NCI-H1105 treated with DMSO at 0.1 percent for 48 hours (cell line): Measurements from ENCODE around the gene ZNHIT1.

ENCODE experiments used
- DNase-seq: peaks from one replicate; lab custom pipeline; 2025; lab: John Stamatoyannopoulos, UW

The ZNHIT1 gene

DNA sequence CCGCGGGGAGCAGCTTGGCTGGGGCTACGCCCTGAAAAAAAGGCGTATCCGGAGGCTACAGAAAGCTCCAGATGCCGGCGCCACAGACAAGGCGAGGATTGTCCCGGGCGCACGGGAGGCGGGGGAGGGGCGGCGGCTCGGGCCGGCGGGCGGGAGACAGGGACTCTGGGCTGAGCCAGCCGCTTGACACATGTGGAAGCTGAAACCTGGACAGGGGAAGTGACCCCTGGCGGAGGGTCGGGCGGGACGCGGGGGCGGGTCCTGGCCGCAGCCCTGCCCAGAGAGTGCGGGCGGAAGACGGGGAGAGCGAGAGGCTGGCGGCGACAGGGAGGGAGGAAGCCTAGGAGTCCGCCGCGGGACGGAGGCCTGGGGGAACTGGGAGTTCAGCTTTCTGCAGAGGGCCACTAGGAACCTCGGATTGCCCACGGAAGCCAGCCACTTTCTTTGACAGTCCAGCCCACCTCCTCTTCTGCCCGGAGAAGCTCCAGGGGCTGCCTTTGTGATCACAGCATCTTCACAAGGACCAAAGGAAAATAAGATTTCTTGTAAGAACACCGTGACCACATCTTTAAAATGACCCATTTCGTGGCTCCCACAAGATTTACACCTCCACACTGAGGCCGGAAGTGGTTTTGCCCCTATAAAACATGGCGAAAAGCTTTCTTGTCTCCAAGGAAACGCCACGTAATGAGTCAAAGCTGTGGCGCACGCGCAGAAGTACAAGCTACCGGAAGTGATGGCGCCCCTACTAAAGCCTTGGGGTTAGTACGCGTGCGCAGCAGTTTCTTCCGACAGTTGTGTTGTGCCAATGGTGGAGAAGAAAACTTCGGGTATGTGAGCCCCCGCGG, at the start of gene ZNHIT1, which contains the start of gene PLOD3:
Gene ZNHIT1 (plus strand): TSS at position 778 of the 848 bp plus-strand sequence. CDS start 31 bp downstream, at position 809.
Gene PLOD3 (minus strand): TSS at position 194 of the 848 bp plus-strand sequence. CDS start 307 bp downstream, outside the sequence.
- peak; percentile 97 for DNase-seq

- no peak for DNase-seq
These were observed 49.4 kb upstream of the ZNHIT1 start for GRCh38 chr7:101168412-101169049.

DNA sequence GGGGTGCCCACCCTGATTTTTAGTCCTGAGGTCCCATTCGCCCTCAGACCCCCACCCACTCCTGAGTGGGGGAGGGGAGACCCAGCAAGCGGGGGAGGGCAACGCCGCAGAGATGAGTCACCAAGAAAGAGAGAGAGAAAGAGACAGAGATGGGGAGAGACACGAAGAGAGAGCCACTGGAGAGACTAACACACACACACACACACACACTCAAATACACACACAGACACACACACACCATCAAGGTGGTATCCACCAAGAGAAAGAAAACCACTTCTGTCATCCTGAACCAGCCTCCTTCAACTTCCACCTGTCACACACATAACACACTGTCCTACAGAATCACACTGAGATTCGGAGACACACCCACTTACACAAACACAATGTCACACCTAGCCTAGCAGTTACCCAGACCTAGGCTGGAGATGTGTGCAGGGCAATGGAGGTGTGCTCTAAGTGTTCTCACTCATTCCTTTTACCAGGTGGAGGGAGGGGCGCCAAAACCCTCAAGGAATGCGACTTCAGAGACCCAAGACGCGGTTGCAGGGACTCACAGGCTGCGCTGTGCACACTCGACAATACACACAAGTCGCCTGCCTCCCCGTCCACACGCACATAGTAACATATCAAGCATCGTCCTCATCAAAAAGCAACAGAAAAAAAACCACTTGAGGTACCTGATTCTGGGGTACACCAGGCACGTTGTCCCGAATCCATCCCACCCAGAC, 48.7 kb upstream of the ZNHIT1 start:
- DNase-seq: no peak

- peak; percentile 55 for DNase-seq
These were observed 48.0 kb upstream of the ZNHIT1 start for GRCh38 chr7:101169838-101170551.

DNA sequence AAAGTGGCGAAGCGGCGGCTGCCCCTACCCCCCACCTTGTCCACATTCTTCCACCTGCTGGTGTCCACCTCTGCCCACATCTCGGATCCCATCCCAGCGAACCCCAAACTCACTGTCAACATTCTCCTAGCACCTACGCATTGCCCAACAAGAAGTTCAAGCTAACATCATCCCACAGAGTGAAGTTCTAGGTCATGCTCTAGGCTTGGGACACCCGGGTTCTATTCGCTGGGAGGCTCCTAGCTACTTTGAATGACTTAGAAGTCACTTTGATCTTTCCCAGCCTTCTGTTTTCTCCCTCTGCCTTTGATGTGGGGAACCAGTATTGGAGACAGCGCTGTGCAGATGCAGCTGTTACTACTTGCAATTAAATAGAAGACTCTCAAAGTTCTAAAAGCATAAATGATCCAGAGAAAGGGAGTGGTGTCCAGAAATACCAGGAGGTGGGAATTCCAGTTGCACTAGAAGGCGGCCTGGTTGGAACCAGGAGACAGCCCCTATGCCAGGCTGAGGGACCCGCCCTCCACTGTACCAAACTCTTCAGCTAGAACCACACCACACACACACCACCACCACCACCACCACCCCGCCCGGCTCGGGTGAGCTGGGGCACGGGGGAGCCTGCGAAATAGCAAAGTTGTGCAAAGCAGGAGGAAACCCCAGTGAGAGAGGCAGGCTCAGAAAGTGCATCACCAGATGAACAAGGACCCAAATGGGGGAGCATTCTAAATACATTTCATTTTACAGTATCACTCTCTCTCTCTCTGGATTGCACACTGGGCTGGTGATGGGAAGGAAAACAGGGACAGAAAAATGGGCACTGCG, 47.1 kb upstream of the ZNHIT1 start:
- no peak for DNase-seq

DNA sequence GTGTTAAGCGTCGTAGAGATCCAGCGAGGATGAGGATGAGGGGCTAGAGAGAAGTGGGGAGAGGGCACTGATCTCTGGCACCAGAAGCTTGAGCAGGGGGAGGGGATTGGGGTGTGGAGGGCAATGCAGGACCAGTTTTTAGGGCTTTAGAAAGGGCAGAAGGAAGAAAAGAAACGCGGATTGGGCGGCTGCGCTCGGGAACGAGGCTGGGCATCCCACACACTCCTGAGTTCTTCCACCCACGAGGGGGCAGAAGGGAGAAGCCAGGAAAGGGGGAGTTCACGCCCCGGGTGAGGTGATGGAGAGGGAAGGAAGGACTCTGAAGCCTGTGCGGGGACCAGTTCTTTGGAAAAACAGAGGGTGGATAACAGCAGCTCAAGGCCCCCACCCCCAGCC, 46.5 kb upstream of the ZNHIT1 start:
- DNase-seq: no peak

DNA sequence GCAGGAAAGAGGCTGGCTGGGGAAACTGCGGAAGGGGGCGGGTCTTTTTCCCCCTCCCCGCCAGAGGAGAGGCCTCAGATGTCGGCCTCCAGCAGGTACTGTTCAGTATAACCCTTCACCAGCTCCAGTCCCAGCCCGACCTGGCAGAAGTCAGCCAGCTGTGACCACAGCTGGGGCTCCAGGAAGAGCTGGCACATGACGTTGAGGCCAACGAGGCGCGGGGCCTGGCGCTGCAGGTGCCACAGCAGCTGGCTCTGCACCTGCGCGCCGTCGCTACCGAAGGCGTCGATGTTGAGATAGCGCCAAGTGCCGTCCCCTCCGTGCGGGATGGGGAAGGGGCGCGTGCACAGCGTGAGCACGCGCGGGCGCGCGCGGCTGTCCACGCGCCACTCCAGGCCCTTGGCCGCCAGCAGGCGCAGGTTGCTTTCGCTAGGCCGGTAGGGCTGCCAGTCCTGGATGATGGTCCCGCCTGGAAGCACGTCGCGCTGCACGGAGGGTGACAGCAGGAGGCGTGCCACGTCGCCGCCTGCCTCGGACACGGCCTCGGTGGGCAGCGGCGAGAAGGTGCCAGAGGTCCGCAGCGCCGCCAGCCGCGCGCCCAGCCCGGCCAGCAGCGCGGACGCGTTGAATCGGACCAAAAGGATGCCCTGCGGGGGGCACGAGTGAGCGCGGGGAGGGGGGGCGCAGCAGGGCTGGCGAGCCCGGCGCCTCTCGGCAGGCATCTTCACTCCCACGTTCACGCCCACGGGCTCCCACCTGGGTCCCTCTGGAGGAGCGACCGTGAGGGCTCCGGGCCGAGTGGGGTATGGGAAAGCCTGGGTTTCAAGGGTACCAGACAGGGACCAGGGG, 45.7 kb upstream of the ZNHIT1 start:
- peak; percentile 72 for DNase-seq

DNA sequence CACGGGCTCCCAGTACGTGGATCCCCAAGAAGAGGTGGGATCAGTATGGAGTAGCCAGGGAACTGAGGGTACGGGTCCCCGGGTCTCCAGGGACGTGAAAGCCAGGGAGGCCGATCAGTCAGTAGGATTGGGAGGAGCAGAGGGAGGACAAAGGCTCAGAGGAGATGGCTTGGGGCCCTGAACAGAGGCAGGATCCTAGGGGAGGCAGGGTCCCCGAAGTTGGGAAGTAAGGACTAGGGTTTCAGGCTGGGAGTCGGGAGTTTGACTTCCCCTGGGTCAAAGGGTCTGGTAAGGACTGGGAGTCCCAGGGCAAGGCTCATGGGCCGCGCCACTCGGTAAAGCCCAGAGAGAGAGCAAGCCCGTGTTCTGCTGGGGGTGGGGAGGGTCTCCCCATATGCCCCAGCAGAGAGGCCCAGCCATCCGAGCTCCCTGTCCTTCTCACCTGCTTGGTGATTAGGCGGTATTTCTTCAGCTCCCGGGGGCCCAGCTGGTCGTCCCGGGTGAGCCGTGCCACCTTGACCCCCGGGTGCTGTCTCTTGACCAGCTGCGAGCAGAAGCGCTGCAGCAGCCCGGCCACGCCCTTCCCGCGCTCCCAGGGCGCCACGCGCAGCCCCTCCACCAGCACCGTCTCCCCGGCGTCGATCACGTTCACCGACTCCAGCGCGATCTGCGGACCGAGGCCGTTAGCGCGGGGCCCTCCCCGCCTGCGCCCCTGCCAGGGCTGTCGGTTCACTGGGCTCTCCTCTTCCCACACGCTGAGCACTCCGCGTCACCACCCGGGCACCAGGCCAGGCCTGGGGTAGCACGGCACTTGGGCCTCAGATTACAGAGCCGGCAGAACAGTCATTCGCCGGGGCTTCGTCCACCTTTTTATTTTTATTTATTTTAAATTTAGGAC, 44.9 kb upstream of the ZNHIT1 start:
- peak; percentile 75 for DNase-seq

DNA sequence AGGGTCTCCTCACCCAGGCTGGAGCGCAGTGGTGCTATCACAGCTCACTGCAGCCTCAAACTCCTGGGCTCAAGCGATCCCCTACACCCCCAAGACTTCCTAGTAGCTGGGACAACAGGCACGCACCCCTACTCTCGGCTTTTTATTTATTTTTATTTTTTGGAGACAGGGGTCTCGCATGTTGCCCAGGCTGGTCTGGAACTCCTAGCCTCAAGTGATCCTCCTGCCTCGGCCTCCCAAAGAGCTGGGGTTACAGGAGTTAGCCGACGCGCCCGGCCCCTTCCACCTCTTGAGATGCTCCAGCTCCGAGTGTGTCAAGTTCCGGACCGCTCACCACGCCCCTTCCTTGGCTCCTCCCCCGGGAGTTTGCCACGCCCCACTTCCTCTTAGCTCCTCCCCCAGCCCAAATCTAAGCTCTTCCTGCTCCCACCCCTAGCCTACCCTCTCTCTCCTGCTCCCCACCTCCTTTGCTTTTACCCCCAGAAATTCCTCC, 44.2 kb upstream of the ZNHIT1 start:
- DNase-seq: peak; percentile 43

- no peak for DNase-seq
These were observed 43.6 kb upstream of the ZNHIT1 start for GRCh38 chr7:101174322-101174854.

DNA sequence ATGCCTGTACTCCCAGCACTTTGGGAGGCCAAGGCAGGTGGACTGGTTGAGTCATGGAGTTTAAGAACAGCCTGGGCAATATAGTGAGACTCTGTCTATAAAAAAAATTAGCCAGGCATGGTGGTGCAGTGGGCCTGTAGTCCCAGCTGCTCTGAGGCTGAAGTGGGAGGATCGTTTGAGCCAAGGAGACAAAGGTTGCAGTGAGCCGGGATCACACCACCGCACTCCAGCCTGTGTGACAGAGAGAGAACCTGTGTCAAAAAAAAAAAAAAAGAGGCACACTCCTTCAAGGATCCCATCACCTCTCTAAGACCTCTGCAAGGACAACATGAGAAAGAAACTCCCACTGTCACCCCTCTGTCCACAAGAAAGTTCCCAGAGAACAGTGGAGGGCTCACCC, 42.3 kb upstream of the ZNHIT1 start:
- no peak for DNase-seq

- DNase-seq: no peak
These were observed 40.3 kb upstream of the ZNHIT1 start for GRCh38 chr7:101177644-101178043.

GRCh38 chr7:101179117-101179516, 38.8 kb upstream of the ZNHIT1 start:
- DNase-seq: peak; percentile 52

GRCh38 chr7:101179713-101180112, 38.3 kb upstream of the ZNHIT1 start:
- no peak for DNase-seq

GRCh38 chr7:101180130-101180755, 37.7 kb upstream of the ZNHIT1 start, which contains the start of gene NAT16:
TSS of gene NAT16 (minus strand) at chr7:101180293. CDS start at chr7:101174807, 5,486 bp downstream.
- no peak for DNase-seq

GRCh38 chr7:101185258-101185839, 32.6 kb upstream of the ZNHIT1 start:
- no peak for DNase-seq

GRCh38 chr7:101186194-101186593, 31.8 kb upstream of the ZNHIT1 start:
- no peak for DNase-seq
